Peyer's patch (tissue), 4 donors: ENCODE measurements around the gene OSBPL3. TPM values are rescaled to one million over a fixed set of nuclear protein-coding genes. Genes with fewer than 3 reads are reported as not detected.

Experiments
- DNase-seq, 3 donors: peaks; one replicate each; pipeline ENCODE4 v3.0.0-alpha.2; 2017 to 2019
- H3K27ac ChIP-seq, 4 donors: fragments of 200-600 bp; sonication (generic); one replicate each; pipeline ENCODE4 v1.5.1; 2016 to 2019
- H3K27me3 ChIP-seq, 2 donors: fragments of 200-600 bp; sonication (generic); one replicate each; pipeline ENCODE4 v1.5.1; 2019
- H3K36me3 ChIP-seq, 3 donors: fragments of 200-600 bp; sonication (generic); one replicate each; pipeline ENCODE4 v1.5.1; 2016 to 2019
- H3K4me1 ChIP-seq, 4 donors: fragments of 200-600 bp; sonication (generic); one replicate each; pipeline ENCODE4 v1.5.1; 2016 to 2019
- H3K4me3 ChIP-seq, 4 donors: fragments of 200-600 bp; sonication (generic); 1 replicate in 3 of 4; 2 replicates in 1 of 4; pipeline ENCODE4 v1.5.1; 2016 to 2019; ENCODE audit warnings: mild to moderate bottlenecking in 1 of 4
- H3K9me3 ChIP-seq, 4 donors: fragments of 200-600 bp; sonication (generic); one replicate each; pipeline ENCODE4 v1.5.1; 2016 to 2019; ENCODE audit warnings: mild to moderate bottlenecking in 1 of 4
- CTCF ChIP-seq, 6 experiments: fragments of 450-650 bp in 4 of 6; fragments of 200-600 bp in 2 of 6; sonication (generic) in 1 of 6; IDR thresholded peaks; one replicate each; pipeline ENCODE4 v1.5.1; 2017 to 2019; ENCODE audit warnings: antibody characterized with exemption in 6 of 6, mild to moderate bottlenecking in 3 of 6, moderate library complexity in 1 of 6
- POLR2A ChIP-seq, 2 donors: fragments of 450-650 bp; IDR thresholded peaks; one replicate each; pipeline ENCODE4 v1.5.1; 2017; ENCODE audit warnings: antibody characterized with exemption in 2 of 2, mild to moderate bottlenecking in 2 of 2, moderate library complexity in 2 of 2
- total RNA-seq, 4 donors: library from RNA; depleted of rRNA; stranded (reverse); fragments of >200 nt; gene quantifications; one replicate each; pipeline ENCODE4 v1.1.0, GENCODE V29; 2016

Gene OSBPL3
- total RNA-seq, 4 donors from 2014 or later, result 20.1 to 67.7 (median 22.2) TPM

GRCh38 chr7:24873944-24874343 is 106.0 kb downstream of the OSBPL3 start:
- TF ChIP-seq POLR2A (IDR thresholded peaks at IDR 0.05) (no peak), CTCF (IDR thresholded peaks at IDR 0.05) (no peak)
- no peak for DNase-seq

GRCh38 chr7:24871770-24872169 is 108.2 kb downstream of the OSBPL3 start:
- no peaks in the 10 kb centered on the region for H3K4me1 ChIP-seq
- peaks cover 0 to 4% (median 0%) of the 10 kb centered on the region in 3 donors for H3K36me3 ChIP-seq
- no peak overlapping the region for H3K27ac ChIP-seq
- H3K4me3 ChIP-seq, result no peak overlapping the region
- no peaks in the 10 kb centered on the region for H3K9me3 ChIP-seq
- H3K27me3 ChIP-seq, result no peaks in the 10 kb centered on the region
- DNase-seq, result no peak
- TF ChIP-seq CTCF (IDR thresholded peaks at IDR 0.05), result no peak
- TF ChIP-seq POLR2A (IDR thresholded peaks at IDR 0.05), result no peak

More at GRCh38 chr7:24873944-24874343, 106.0 kb downstream of the OSBPL3 start:
- H3K9me3 ChIP-seq, result no peaks in the 10 kb centered on the region
- peaks cover 0 to 4% (median 0%) of the 10 kb centered on the region in 3 donors for H3K36me3 ChIP-seq
- H3K4me3 ChIP-seq, result no peak overlapping the region
- no peaks in the 10 kb centered on the region for H3K27me3 ChIP-seq
- H3K27ac ChIP-seq, result no peak overlapping the region
- H3K4me1 ChIP-seq, result no peaks in the 10 kb centered on the region

- no peak overlapping the region for H3K27ac ChIP-seq
- H3K27me3 ChIP-seq, result no peaks in the 10 kb centered on the region
- H3K4me1 ChIP-seq, result no peaks in the 10 kb centered on the region
- no peaks in the 10 kb centered on the region for H3K9me3 ChIP-seq
- TF ChIP-seq CTCF (IDR thresholded peaks at IDR 0.05) (no peak), POLR2A (IDR thresholded peaks at IDR 0.05) (no peak)
- peaks cover 0 to 4% (median 0%) of the 10 kb centered on the region in 3 donors for H3K36me3 ChIP-seq
- no peak for DNase-seq
- H3K4me3 ChIP-seq, result no peak overlapping the region
Observed at GRCh38 chr7:24870766-24871165, 109.2 kb downstream of the OSBPL3 start.

GRCh38 chr7:24869572-24869971 is 110.4 kb downstream of the OSBPL3 start:
- no peak overlapping the region for H3K4me3 ChIP-seq

GRCh38 chr7:24868741-24869140 is 111.2 kb downstream of the OSBPL3 start:
- Histone ChIP-seq H3K27me3 (no peaks in the 10 kb centered on the region), H3K4me3 (no peak overlapping the region), H3K27ac (no peak overlapping the region), H3K36me3 (peaks cover 0 to 4% (median 0%) of the 10 kb centered on the region in 3 donors), H3K4me1 (no peaks in the 10 kb centered on the region), H3K9me3 (no peaks in the 10 kb centered on the region)
- no peak for TF ChIP-seq POLR2A (IDR thresholded peaks at IDR 0.05)
- no peak for TF ChIP-seq CTCF (IDR thresholded peaks at IDR 0.05)
- no peak for DNase-seq

More at GRCh38 chr7:24869572-24869971, 110.4 kb downstream of the OSBPL3 start:
- H3K36me3 ChIP-seq, result peaks cover 0 to 4% (median 0%) of the 10 kb centered on the region in 3 donors
- H3K9me3 ChIP-seq, result no peaks in the 10 kb centered on the region
- H3K4me1 ChIP-seq, result no peaks in the 10 kb centered on the region
- H3K27ac ChIP-seq, result no peak overlapping the region
- no peak for TF ChIP-seq POLR2A (IDR thresholded peaks at IDR 0.05)
- no peak for TF ChIP-seq CTCF (IDR thresholded peaks at IDR 0.05)
- H3K27me3 ChIP-seq, result no peaks in the 10 kb centered on the region
- DNase-seq, result no peak
